OCI-M2 (cell line): ENCODE measurements around the gene ARL3.
"Not testable (repeated sequence)": the region's sequence is repeated elsewhere in the genome, so short reads cannot be mapped to it uniquely, and the experiment has no call there.

Experiments
- DNase-seq: peaks from one replicate; lab custom pipeline; 2025; ENCODE audit not compliant: unreplicated experiment; lab: John Stamatoyannopoulos, UW

ARL3 gene

DNA sequence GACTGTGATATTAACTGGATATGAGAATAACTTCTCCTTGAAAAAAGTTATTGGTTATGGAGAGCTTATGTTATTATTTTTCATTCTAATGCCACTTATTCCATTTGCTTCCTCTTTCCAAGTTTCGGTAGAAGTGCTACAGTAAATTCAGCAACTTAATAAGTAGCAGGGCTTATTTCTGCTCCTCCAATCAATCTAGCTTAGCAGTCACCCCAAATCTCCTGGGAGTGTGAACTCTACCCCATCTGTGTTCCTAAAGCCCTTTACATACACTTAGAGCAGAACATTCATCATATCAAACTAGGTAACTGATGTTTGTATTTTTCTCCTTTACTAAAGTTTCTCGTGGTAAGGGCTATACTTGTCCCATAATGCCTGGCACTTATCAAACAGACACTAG is 8.7 kb downstream of the ARL3 start:
- DNase-seq: no peak

DNA sequence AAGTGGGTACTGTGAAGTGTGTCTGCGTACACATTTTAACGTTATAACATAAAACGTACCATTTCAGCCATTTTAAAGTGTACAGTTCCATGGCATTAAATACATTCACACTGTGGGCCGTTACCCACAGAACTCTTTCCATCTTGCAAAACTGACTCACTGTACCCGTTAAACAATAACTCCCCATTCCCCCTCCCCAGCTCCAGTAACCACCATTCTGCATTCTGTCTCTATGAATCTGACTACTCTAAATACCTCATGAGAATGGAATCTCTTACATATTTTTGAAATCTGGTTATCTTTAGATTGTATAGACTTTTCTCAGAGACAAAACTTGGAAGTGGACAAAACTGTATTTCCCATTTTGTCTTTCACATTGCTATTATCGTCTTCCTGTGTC is 9.3 kb downstream of the ARL3 start:
- DNase-seq: no peak

DNA sequence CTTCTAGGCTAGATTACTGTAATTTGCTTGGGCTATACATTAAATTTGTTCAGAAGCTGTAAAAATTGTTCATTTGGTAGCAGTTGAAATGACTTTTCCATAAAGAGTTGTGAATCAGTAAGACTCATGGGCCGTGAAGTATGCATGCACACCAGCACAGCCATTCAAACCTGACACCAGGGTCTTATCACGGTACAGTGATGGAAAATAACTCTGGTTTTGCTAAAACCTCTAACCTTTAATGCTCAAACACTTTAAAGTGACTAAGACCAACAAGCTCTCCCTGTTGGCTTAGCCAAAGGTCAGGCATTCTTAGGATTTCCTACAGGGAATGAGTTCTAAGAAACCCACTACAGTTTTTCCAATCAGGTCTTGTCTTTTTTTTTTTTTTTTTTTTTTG is 11.5 kb downstream of the ARL3 start:
- no peak for DNase-seq

- DNase-seq: no peak
Observed at GRCh38 chr10:102701796-102702195, 12.4 kb downstream of the ARL3 start.

DNA sequence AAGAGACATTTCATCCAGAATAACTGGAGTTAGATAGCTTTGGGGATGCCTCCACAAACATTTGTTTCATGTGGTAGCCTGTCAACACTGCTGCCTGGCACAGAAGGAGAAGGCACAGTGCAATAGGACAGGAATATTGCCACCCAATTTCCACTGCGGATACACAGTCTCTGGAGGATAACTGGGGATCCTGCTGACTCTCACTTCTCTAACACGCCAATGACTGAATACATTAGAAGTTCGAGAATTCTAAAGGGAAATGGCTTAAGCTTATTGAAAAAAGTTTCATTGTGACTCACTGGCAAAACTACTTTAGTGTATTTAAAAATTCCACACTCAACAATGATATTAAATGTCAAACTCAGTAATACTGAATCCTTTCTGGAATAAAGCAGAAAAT is 12.9 kb downstream of the ARL3 start:
- DNase-seq: no peak

GRCh38 chr10:102698894-102699293 is 15.3 kb downstream of the ARL3 start:
- no peak for DNase-seq

GRCh38 chr10:102696736-102697135 is 17.5 kb downstream of the ARL3 start:
- DNase-seq: no peak

DNA sequence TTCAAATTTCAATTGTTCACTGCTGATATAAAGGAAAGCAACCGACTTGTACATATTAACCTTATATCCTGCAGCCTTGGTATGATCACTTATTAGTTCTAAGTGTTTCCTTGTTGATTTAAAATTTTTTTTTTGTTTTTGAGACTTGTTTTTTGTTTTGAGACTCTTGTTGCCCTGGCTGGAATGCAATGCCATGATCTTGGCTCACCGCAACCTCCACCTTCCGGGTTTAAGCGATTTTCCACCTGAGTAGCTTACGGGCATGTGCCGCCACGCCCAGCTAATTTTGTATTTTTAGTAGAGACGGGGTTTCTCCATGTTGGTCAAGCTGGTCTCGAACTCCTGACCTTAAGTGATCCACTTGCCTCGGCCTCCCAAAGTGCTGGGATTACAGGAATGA is 18.8 kb downstream of the ARL3 start:
- DNase-seq: not testable (repeated sequence)

DNA sequence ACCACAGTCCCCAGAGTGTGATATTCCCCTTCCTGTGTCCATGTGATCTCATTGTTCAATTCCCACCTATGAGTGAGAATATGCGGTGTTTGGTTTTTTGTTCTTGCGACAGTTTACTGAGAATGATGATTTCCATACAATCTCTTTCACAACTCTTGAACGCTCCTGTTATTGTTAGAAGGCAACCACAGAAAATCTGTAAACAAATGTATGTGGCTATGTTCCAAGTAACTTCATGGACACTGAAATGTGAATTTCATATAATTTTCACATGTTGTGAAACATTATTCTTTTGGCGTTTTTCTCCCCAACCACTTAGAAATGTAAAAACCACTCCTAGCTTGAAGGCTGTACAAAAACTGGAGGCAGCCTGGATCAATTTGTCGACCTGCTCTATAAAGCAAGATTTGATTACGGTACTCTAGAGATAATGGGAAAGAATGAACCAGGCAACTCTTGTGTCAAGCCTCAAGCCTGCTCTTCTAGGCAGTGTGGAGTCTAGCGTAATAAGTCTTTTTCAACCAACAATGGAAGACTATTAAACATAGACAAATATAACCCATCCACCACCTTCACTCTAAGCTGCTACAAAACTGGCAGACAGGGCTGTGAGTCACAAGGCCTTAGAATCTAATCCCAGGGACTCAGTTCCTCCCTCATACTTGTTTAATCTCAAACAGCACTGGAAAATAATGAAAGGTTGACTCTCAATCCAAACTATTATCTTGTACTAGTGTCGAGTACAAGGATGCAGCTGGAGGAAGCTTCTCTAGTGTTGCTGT is 22.7 kb downstream of the ARL3 start:
- no peak for DNase-seq

DNA sequence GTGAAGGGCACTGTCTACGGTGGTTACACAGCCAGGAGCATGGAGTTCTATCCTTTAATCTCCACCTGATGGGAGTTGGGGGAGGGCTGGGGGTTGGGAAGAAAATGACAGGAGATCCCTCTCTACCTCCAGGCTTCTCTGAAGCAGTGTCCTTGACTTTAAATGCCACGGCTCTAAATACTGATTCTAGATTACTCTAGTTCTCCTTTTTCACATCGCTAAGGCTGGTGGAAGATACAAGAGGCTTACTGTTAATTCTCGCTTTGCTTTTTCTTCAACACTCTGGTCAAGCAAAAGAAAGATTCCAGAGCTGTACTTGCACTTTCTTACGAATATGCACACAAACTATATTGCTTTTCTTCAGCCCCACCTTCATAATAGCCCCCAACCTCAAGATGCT is 30.5 kb downstream of the ARL3 start:
- DNase-seq: no peak

DNA sequence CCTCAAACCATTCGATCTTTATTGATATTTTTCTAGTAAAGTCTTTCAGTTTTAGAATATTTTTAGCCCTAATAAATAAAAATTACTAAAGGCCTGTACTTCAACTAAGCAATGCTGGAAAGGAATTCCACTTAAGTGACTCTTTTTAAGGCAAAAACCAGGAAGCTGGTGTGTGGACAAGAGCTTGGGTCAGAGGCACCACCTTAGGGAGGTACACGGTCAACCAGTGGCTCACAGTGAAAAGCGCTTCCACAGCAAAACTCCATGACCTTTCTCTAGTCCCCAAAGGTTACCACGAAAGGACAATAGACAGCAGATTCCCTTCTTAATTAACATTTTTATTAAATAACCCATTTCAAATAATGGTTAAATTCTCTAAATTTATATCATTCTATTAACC is 31.2 kb downstream of the ARL3 start:
- no peak for DNase-seq

- no peak for DNase-seq
Observed at GRCh38 chr10:102682416-102682815, 31.8 kb downstream of the ARL3 start.

GRCh38 chr10:102681696-102682095 is 32.5 kb downstream of the ARL3 start:
- DNase-seq: no peak

- DNase-seq: no peak
Observed at GRCh38 chr10:102679596-102679995, 34.6 kb downstream of the ARL3 start.

DNA sequence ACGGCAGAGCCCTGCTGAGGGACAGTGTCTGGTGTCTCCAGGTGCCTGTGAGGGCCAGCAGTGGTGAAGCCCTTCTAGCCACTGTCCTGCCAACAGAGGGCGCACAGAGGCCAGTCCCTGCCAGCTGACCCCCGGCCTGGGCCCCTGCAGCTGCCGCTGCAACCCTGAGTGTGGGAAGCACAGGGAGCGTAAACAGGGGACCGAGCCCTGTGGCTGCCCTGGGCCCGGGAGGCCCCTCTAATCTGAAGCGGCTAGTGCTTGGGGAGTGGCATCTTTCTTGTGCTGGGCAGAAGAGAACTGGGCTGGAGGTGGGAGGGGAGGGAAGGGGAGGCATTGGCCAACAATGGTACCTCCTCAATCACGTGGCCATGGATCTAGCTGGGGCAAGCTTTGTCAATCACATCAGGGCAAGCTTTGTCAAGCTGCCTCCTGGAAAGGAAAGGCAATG is 35.3 kb downstream of the ARL3 start:
- DNase-seq: no peak

DNA sequence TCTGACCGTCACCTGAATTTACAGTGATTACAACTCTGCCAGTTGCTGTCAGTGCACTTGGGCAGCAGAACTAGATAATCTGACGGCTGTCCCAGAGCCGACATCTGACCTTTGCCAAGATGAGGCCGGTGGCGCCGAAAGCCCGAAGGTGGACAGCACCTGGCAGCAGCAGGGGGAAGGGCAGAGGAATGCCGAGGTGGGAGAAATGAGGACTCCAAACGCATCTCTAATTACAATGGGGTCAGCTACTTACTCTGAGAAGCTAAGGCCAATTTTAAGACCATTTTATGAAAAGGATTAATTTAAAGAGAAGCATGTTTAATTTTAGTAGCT is 36.2 kb downstream of the ARL3 start:
- no peak for DNase-seq

DNA sequence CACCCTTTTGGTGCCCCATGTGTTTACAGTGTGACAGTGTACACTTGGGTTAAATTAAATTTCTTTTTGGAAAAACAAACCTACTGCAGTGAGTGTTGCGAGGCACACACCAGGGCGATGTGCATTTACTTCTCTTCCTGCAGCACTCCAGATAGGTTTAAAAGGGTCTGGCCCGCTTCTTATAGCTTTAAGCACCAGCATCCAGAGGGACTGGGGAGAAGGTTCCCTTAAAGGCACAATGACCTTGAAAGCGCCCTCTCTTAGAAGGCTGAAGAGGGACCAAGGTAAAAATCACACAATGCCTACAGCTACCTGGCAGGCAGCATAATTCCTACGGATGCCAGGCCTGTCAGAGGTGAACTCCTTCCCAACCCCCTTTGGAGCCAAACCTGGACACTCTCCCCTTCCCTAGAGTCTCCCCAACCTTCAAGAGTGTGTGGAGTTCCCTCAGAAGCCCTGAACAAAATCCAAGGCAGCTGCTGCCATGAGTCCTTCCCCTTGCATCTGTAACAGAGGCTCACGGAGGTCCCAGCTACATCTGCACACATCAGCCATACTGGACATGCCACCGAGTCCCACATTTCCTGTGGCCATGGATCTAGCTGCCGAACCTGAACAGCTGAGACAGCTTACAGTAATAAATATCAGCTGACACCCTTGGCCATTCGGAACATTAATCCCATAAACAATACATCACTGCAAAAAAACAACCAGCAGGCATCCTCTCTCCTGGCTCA is 36.7 kb downstream of the ARL3 start:
- DNase-seq: no peak

- no peak for DNase-seq
Observed at GRCh38 chr10:102676534-102677315, 37.5 kb downstream of the ARL3 start.

GRCh38 chr10:102675666-102676533 is 38.3 kb downstream of the ARL3 start:
- DNase-seq: no peak

GRCh38 chr10:102675011-102675665 is 39.1 kb downstream of the ARL3 start:
- no peak for DNase-seq
